ENCODE measurements around the gene TSPAN4. TPM values are rescaled to one million over a fixed set of nuclear protein-coding genes. Genes with fewer than 3 reads are reported as not detected.

The TSPAN4 gene
- total RNA-seq, 4 donors from 2014 or later = 139 to 256 (median 221) TPM

GRCh38 chr11:801097-801780 lies 41.4 kb upstream of the TSPAN4 start:
- Histone ChIP-seq H3K27me3 (no peaks in the 10 kb centered on the region), H3K4me1 (peaks cover 0 to 44% (median 22%) of the 10 kb centered on the region in 4 donors), H3K4me3 (no peak overlapping the region), H3K27ac (no peak overlapping the region), H3K9me3 (no peaks in the 10 kb centered on the region), H3K36me3 (peaks cover 0 to 46% (median 0%) of the 10 kb centered on the region in 3 donors)
- TF ChIP-seq, protein P1, sequence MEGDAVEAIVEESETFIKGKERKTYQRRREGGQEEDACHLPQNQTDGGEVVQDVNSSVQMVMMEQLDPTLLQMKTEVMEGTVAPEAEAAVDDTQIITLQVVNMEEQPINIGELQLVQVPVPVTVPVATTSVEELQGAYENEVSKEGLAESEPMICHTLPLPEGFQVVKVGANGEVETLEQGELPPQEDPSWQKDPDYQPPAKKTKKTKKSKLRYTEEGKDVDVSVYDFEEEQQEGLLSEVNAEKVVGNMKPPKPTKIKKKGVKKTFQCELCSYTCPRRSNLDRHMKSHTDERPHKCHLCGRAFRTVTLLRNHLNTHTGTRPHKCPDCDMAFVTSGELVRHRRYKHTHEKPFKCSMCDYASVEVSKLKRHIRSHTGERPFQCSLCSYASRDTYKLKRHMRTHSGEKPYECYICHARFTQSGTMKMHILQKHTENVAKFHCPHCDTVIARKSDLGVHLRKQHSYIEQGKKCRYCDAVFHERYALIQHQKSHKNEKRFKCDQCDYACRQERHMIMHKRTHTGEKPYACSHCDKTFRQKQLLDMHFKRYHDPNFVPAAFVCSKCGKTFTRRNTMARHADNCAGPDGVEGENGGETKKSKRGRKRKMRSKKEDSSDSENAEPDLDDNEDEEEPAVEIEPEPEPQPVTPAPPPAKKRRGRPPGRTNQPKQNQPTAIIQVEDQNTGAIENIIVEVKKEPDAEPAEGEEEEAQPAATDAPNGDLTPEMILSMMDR (IDR thresholded peaks at IDR 0.05) = no peak
- TF ChIP-seq POLR2A (IDR thresholded peaks at IDR 0.05) (no peak), EP300 (IDR thresholded peaks at IDR 0.05) (no peak)
- no peak for DNase-seq (ENCODE audit: low spot score in 2 of 2)
- WGBS, 2 donors = 86 to 88% methylated on average over 18 to 20 of the region's 20 CpGs

DNA sequence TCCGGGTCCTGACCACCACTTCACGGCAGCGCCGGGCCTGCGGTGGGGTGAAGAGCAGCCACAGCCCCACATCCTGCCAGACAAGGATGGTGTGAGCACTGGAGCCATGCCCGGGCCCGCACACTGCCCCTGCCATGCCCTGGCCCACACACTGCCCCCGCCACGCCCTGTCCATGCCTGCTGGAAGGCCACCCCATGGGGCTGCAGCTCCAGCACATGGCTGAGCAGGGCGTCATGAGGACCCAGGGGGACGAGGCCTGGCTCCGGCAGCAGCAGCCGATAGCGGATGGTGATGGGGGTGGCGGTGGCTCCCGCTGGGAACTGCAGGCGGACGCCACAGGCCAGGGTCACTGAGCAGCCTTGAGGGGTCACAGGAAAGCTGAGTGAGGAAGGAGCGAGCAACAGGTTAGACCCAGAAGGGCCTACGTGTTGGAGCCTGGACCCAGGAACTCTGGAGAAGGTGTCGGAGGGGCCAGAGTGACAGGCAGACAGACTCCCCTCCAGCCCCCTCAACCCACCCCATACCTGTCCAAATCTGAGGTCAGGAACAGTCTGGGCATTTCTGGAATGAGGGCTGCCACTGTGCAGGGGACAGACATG lies 40.5 kb upstream of the TSPAN4 start:
- H3K4me3 ChIP-seq = no peak overlapping the region
- H3K9me3 ChIP-seq = no peaks in the 10 kb centered on the region
- no peaks in the 10 kb centered on the region for H3K27me3 ChIP-seq
- TF ChIP-seq, protein P1 (IDR thresholded peaks at IDR 0.05) = no peak
- TF ChIP-seq EP300 (IDR thresholded peaks at IDR 0.05) (no peak), POLR2A (IDR thresholded peaks at IDR 0.05) (no peak)
- WGBS, 2 donors = 93% methylated on average over 13 to 19 of the region's 21 CpGs
- no peak for DNase-seq (ENCODE audit: low spot score in 2 of 2)
- peaks cover 0 to 46% (median 0%) of the 10 kb centered on the region in 3 donors for H3K36me3 ChIP-seq
- no peak overlapping the region for H3K27ac ChIP-seq
- H3K4me1 ChIP-seq = peaks cover 0 to 35% (median 14%) of the 10 kb centered on the region in 4 donors

DNA sequence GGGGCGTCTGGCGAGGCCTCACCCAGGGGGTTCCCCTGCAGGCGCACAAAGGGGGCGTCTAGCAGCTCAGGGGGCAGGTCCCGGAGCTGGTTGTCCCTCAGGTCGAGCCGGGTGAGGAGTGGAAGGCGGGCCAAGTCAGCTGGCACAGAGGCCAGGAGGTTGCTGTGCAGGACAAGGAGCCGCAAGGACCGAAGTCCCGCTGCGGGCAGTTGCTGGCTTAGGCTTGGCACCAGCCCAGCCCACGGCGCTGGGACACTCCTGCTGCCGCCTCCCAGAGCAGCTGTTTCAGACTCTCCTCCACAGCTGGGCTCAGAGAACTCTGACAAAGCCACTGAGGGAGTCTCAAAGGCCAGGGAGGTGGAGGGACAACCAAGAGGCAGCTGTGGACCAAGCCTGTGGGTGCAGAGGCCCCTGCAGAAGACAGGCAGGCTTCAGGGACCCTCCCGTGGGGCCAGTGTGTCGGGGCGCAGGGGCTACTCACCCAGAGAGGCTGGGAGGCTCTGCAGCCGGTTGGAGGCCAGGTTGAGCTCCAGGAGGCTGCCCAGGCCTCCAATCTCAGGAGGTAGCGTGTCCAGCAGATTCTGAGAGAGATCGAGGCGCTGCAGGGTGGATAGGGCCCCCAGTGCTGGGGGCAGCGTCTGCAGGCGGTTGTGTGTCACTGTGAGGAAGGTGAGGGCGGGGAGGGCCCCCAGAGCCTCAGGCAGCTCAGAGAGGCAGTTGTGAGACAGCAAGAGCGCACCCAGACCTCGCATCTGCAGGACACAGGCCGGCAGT lies 39.8 kb upstream of the TSPAN4 start:
- TF ChIP-seq POLR2A (IDR thresholded peaks at IDR 0.05) (no peak), EP300 (IDR thresholded peaks at IDR 0.05) (no peak)
- TF ChIP-seq, protein P1 (IDR thresholded peaks at IDR 0.05) = no peak
- peaks cover 0 to 46% (median 0%) of the 10 kb centered on the region in 3 donors for H3K36me3 ChIP-seq
- DNase-seq (ENCODE audit: low spot score in 2 of 2) = no peak
- H3K9me3 ChIP-seq = no peaks in the 10 kb centered on the region
- peaks cover 0 to 35% (median 14%) of the 10 kb centered on the region in 4 donors for H3K4me1 ChIP-seq
- H3K27ac ChIP-seq = no peak overlapping the region
- WGBS, 2 donors = 85 to 91% methylated on average over 18 to 28 of the region's 28 CpGs
- H3K4me3 ChIP-seq = no peak overlapping the region
- H3K27me3 ChIP-seq = no peaks in the 10 kb centered on the region

GRCh38 chr11:803467-803742 lies 39.2 kb upstream of the TSPAN4 start:
- no peak overlapping the region for H3K4me3 ChIP-seq
- no peaks in the 10 kb centered on the region for H3K9me3 ChIP-seq
- no peak for DNase-seq (ENCODE audit: low spot score in 2 of 2)
- no peaks in the 10 kb centered on the region for H3K27me3 ChIP-seq
- H3K4me1 ChIP-seq = peaks cover 0 to 38% (median 14%) of the 10 kb centered on the region in 4 donors
- TF ChIP-seq, protein P1 (IDR thresholded peaks at IDR 0.05) = no peak
- TF ChIP-seq EP300 (IDR thresholded peaks at IDR 0.05) = no peak
- no peak for TF ChIP-seq POLR2A (IDR thresholded peaks at IDR 0.05)
- no peak overlapping the region for H3K27ac ChIP-seq
- 83 to 100% methylated on average over 1 to 5 of the region's 8 CpGs for WGBS, 2 donors
- H3K36me3 ChIP-seq = peaks cover 0 to 46% (median 0%) of the 10 kb centered on the region in 3 donors

Data from tibial nerve (tissue), 4 donors.